Measurements from ENCODE around the gene EEPD1. TPM values are rescaled to one million over a fixed set of nuclear protein-coding genes. Genes with fewer than 3 reads are reported as not detected.
"Not testable (repeated sequence)": the region's sequence is repeated elsewhere in the genome, so short reads cannot be mapped to it uniquely, and the experiment has no call there.

Gene EEPD1
- total RNA-seq, 1 donor from 2014 or later, result 18.5 TPM

GRCh38 chr7:36128448-36129047 is 24.5 kb upstream of the EEPD1 start:
- intact Hi-C loops (cut with micrococcal nuclease), result no loop called here

- intact Hi-C loops (cut with micrococcal nuclease), result no loop called here
Measured at GRCh38 chr7:36129048-36129534, 24.0 kb upstream of the EEPD1 start.

- intact Hi-C loops (cut with micrococcal nuclease), result no loop called here
Measured at GRCh38 chr7:36130236-36130945, 22.7 kb upstream of the EEPD1 start.

- intact Hi-C loops (cut with micrococcal nuclease), result no loop called here
Measured at GRCh38 chr7:36131026-36131425, 22.0 kb upstream of the EEPD1 start.

- intact Hi-C loops (cut with micrococcal nuclease), result no loop called here
Measured at GRCh38 chr7:36131499-36131898, 21.6 kb upstream of the EEPD1 start.

GRCh38 chr7:36132012-36132411 is 21.0 kb upstream of the EEPD1 start:
- intact Hi-C loops (cut with micrococcal nuclease), result no loop called here

- intact Hi-C loops (cut with micrococcal nuclease), result no loop called here
Measured at GRCh38 chr7:36135700-36136099, 17.4 kb upstream of the EEPD1 start.

GRCh38 chr7:36137258-36137657 is 15.8 kb upstream of the EEPD1 start:
- intact Hi-C loops (cut with micrococcal nuclease), result no loop called here

GRCh38 chr7:36137754-36138153 is 15.3 kb upstream of the EEPD1 start:
- intact Hi-C loops (cut with micrococcal nuclease), result no loop called here

- intact Hi-C loops (cut with micrococcal nuclease), result no loop called here
Measured at GRCh38 chr7:36138209-36138608, 14.8 kb upstream of the EEPD1 start.

- intact Hi-C loops (cut with micrococcal nuclease), result no loop called here
Measured at GRCh38 chr7:36141351-36141750, 11.7 kb upstream of the EEPD1 start.

GRCh38 chr7:36141850-36142249 is 11.2 kb upstream of the EEPD1 start:
- intact Hi-C loops (cut with micrococcal nuclease), result no loop called here

GRCh38 chr7:36144189-36144588 is 8.9 kb upstream of the EEPD1 start:
- intact Hi-C loops (cut with micrococcal nuclease), result no loop called here

- intact Hi-C loops (cut with micrococcal nuclease), result no loop called here
Measured at GRCh38 chr7:36145686-36146085, 7.4 kb upstream of the EEPD1 start.

- intact Hi-C loops (cut with micrococcal nuclease), result no loop called here
Measured at GRCh38 chr7:36147361-36147760, 5.7 kb upstream of the EEPD1 start.

GRCh38 chr7:36148422-36149065 is 4.5 kb upstream of the EEPD1 start:
- intact Hi-C loops (cut with micrococcal nuclease), result no loop called here

- intact Hi-C loops (cut with micrococcal nuclease), result not testable (repeated sequence)
Measured at GRCh38 chr7:36149240-36149639, 3.8 kb upstream of the EEPD1 start.

GRCh38 chr7:36149694-36150452 is 3.2 kb upstream of the EEPD1 start:
- intact Hi-C loops (cut with micrococcal nuclease), result loop anchor here (5.0 to 10.0 kb wide), 3 partner anchors 163 to 1297 kb away; partner anchors contain the start of gene ELMO1

- intact Hi-C loops (cut with micrococcal nuclease), result loop anchor here (1.0 to 10.0 kb wide), 8 partner anchors 135 to 1295 kb away; partner anchors contain the start of genes DPY19L1, ELMO1 and HERPUD2
Measured at GRCh38 chr7:36151921-36152755, 916 bp upstream of the EEPD1 start.

- intact Hi-C loops (cut with micrococcal nuclease), result loop anchor here (1.0 to 10.0 kb wide), 6 partner anchors 38 to 1294 kb away; partner anchors contain the start of gene ELMO1
Measured at GRCh38 chr7:36153571-36154097, 580 bp downstream of the EEPD1 start.
